ENCODE measurements around the gene CFTR. TPM values are rescaled to one million over a fixed set of nuclear protein-coding genes. Genes with fewer than 3 reads are reported as not detected.

Gene CFTR
- total RNA-seq, 1 experiment from 2014 or later = 0.31 TPM

GRCh38 chr7:117564080-117564479, 84.3 kb downstream of the CFTR start:
- BruUV-seq (replicated peaks) = no TSS peak
- in situ Hi-C loops (cut with HindIII; ENCODE audit: low pct_unique_long_range_greater_than_20kb, low sequenced_read_pairs) = no loop called here
- DNase-seq (ENCODE audit: low read depth, low spot score) (no peak), ATAC-seq (no peak)
- ChIA-PET POLR2A (no interaction called here), CTCF (no interaction called here)
- Histone ChIP-seq H3K27ac (ENCODE audit: low read length) (no peak overlapping the region), H3K27me3 (ENCODE audit: control insufficient read depth, insufficient read depth, low read length) (no peaks in the 10 kb centered on the region), H3K36me3 (ENCODE audit: control insufficient read depth, insufficient read depth, low read length) (no peaks in the 10 kb centered on the region), H3K4me3 (ENCODE audit: low read depth in 2 of 2, low read length in 2 of 2) (no peak overlapping the region), H3K4me1 (ENCODE audit: control insufficient read depth, insufficient read depth, low read length) (no peaks in the 10 kb centered on the region), H3K9me3 (ENCODE audit: control insufficient read depth, insufficient read depth, low read depth, low read length) (no peaks in the 10 kb centered on the region)
- intact Hi-C loops (cut with micrococcal nuclease; ENCODE audit: unreplicated experiment) = no loop called here
- TF ChIP-seq POLR2AphosphoS5 (IDR thresholded peaks at IDR 0.05; ENCODE audit: low read depth, low read length) (no peak), SIN3A (IDR thresholded peaks at IDR 0.05; ENCODE audit: borderline replicate concordance, insufficient read depth, low read depth, low read length) (no peak), TCF7L2 (IDR thresholded peaks at IDR 0.05; ENCODE audit: low read depth, low read length) (no peak), CTCF (IDR thresholded peaks at IDR 0.05) (no peak), REST (IDR thresholded peaks at IDR 0.05; ENCODE audit: insufficient read depth in 1 of 2, low read depth in 2 of 2, low read length in 1 of 2) (no peak)

- Histone ChIP-seq H3K4me3 (ENCODE audit: low read depth in 2 of 2, low read length in 2 of 2) (no peak overlapping the region), H3K27me3 (ENCODE audit: control insufficient read depth, insufficient read depth, low read length) (no peaks in the 10 kb centered on the region), H3K36me3 (ENCODE audit: control insufficient read depth, insufficient read depth, low read length) (no peaks in the 10 kb centered on the region), H3K9me3 (ENCODE audit: control insufficient read depth, insufficient read depth, low read depth, low read length) (no peaks in the 10 kb centered on the region), H3K4me1 (ENCODE audit: control insufficient read depth, insufficient read depth, low read length) (no peaks in the 10 kb centered on the region), H3K27ac (ENCODE audit: low read length) (no peak overlapping the region)
- intact Hi-C loops (cut with micrococcal nuclease; ENCODE audit: unreplicated experiment) (no loop called here), in situ Hi-C loops (cut with HindIII; ENCODE audit: low pct_unique_long_range_greater_than_20kb, low sequenced_read_pairs) (no loop called here)
- CTCF ChIA-PET = no interaction called here
- DNase-seq (ENCODE audit: low read depth, low spot score) (no peak), ATAC-seq (no peak)
- TF ChIP-seq POLR2AphosphoS5 (IDR thresholded peaks at IDR 0.05; ENCODE audit: low read depth, low read length) (no peak), TCF7L2 (IDR thresholded peaks at IDR 0.05; ENCODE audit: low read depth, low read length) (no peak), REST (IDR thresholded peaks at IDR 0.05; ENCODE audit: insufficient read depth in 1 of 2, low read depth in 2 of 2, low read length in 1 of 2) (no peak), CTCF (IDR thresholded peaks at IDR 0.05) (no peak), SIN3A (IDR thresholded peaks at IDR 0.05; ENCODE audit: borderline replicate concordance, insufficient read depth, low read depth, low read length) (no peak)
- no TSS peak for BruUV-seq (replicated peaks)
- POLR2A ChIA-PET = no interaction called here
Observed at GRCh38 chr7:117564627-117565026, 84.8 kb downstream of the CFTR start.
